GM18520 (cell line): Measurements from ENCODE around the gene PCGF1.
"Not testable (repeated sequence)": the region's sequence is repeated elsewhere in the genome, so short reads cannot be mapped to it uniquely, and the experiment has no call there.

Source experiments
- ATAC-seq: cut with Tn5 transposase; IDR thresholded peaks from one replicate; pipeline ENCODE4 v1.9.1; 2021; ENCODE audit not compliant: unreplicated experiment

The PCGF1 gene

DNA sequence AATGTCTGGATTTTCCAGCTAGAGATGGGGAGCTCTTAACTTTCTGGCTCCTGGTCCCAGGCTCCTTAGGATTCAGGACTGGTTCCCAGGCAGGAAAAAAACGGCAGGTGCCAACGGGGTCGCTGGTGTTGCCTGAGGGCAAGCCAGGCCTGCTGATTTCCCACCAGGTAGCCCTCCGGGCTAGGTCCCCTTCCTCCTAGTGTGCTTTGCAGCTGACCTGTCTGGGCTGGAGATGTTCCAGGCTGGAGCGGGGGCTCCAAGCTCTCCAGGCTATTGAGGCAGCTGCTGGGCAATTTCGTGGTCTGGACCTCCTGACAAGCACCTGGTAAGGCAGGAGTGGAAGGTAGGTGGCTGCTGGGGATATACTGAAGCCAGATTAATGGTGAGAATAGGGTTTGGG lies 33.0 kb downstream of the PCGF1 start:
- no peak for ATAC-seq

DNA sequence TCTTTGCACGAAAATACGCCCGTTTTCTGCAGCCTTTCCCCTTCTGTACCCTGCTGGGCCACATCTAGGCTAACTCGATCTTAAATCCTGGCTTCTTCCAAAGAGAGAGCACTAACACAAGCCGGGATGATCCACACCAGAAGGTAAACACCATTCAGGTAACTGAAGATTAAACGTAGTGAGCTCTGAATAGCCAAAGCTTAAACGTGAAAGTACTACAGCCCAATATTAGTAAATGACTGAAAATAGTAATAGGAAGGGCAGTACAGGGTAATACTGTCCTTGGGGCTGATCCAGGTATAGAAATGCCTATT lies 34.6 kb downstream of the PCGF1 start:
- no peak for ATAC-seq

DNA sequence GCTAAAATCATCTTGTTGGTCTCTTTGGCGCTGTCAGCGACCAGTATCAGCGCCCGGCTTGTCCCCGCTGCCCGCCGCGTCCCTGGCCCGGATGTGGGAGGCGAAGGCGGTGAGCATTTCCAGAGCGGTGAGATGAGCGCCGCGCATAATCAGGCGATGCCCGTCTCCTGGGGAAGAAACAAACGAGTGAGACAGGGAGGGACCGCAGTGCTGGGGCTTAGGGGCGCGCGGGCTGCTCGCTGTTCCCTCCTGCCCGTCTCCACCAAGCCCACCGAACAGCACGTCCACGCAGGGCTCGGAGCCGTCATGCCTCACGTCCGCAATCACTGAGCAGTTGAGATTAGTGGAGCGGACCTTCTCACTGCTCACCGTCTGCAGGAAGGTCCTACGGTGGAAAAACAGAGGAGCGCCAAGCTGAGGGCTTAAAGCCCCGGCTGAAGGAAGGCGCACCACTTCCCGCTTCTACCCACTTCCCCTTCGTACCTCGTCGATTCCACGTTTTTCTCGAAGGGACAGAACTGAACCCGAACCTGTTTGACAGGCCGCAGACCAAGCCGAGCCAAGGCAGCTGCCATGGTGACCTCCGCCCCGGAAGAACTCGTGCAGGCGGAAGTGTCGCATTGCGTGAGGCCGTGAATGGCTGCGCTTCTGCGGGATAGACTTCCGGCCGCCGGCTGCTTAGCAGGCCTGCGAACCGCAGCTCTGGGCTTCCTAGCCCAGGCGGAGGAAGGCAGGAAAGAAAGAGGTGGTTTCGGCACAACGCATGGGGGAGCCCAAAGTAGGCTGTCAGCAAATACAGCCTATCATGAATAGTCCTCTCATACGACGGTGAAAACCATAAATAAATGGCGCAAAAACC lies 35.2 kb downstream of the PCGF1 start, which contains the start of gene MRPL53:
Gene MRPL53 (minus strand): TSS at position 595 of the 859 bp plus-strand sequence. CDS start 20 bp downstream, at position 575.
- ATAC-seq: peak; percentile 82

DNA sequence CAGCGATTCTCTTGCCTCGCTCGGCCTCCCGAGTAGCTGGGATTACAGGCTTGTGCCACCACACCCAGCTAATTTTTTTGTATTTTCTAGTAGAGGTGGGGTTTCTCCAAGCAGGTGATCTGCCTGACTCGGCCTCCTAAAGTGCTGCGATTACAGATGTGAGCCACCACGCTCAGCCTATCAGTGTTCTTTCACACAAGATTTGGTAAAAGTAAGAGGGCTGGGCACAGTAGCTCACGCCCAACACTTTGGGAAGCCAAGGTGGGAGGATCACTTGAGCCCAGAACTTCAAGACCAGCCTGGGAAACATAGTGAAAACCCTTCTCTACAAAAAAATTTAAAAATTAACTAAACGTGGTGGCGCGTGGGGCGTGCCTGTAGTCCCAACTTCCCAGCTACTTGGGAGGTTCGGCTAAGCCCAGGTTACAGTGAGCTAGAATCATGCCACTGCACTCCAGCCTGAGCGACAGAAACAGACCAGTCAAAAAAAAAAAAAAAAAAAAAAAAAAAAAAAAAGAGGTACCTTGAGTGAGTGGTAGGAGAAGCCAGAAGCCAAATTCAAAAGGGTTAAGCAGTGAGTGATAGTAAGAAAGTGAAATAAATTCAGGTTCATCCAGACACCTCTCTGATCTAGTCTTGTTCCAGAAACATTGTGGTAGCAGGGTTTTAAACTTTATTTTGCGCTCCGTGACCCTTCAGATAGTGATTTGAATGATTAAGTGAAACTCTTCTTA lies 36.0 kb downstream of the PCGF1 start:
- no peak for ATAC-seq

DNA sequence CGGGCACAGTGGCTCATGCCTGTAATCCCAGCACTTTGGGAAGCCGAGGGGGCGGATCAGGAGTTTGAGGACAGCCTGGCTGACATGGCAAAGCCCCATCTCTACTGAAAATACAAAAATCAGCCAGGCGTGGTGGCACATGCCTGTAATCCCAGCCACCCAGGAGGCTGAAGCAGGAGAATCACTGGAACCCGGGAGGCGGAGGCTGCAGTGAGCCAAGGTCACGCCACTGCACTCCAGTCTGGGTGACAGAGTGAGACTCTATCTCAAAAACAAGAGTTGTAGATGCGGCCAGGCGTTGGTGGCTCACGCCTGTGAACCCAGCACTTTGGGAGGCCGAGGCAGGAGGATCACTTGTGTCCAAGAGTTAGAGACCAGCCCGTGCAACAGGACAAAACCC lies 36.8 kb downstream of the PCGF1 start:
- ATAC-seq: not testable (repeated sequence)

DNA sequence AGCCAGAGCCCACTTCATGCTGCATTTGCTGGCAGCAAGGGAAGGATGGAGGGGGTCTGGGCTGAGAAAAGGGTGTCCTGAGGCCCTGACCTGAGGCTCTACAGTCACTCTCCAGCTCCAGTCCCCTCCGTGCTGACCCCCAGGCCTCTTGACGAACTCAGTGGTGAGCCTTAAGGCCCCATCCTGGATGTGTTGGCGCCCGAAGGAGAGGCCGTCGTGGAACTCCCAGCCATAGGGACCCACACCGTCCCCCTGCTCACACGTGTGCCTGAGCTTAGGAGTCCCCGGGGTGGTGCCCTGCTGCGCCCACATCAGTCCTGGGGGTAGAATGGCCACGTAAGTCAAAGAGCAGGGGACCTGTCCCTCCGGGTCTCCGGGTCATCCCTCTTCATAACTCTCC lies 43.1 kb downstream of the PCGF1 start:
- ATAC-seq: no peak

DNA sequence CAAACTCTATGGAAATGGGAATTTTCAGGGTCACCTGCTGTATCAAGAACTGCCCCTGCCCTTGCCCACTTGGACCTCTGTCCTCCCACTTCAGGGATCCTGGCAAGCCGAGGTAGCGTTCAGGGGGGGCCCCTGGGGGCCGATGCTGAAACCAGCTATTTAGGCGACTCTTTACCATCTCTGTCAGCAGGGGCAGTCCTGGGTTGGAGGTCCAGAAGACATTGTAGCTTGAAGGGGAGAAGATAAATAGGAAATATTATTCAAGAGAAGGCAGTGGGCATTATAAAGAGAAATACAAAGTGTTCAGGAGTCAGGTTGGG lies 44.7 kb downstream of the PCGF1 start:
- ATAC-seq: no peak

DNA sequence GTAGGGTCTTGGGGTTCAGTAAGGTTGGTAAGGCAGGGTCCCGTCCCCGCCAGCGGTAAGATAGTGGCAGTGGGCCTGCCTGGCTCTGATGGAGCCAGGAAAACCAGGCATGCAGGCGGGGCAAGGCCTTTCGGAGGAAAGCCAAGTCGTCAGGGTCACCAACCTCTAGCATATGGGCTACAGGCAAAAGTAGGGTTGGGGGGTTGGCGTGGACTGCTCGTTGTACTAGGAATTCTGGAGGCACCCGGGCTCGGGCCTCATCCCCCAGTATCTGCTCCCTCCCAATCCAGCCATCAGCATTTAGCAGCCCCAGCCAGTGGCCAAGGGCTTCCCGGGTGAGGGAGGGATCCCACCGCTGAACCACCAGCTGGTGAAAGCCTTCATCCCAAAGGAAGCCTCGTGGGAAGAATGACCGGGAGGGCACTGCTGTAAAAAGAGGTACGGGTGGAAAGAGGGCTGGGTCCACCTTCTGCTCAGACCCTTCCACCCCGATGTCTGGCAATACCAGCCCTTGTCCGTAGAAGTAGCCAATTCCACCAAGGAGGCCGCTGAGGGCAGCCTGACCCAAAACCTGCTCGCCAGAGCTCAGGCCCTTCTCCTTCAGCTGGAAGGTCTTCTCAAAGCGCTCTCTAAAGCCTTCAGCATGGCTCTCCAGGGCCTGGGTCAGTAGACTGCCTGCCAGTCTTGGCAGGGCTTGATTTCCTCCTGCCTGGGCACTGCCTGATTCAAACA lies 45.3 kb downstream of the PCGF1 start:
- ATAC-seq: no peak

DNA sequence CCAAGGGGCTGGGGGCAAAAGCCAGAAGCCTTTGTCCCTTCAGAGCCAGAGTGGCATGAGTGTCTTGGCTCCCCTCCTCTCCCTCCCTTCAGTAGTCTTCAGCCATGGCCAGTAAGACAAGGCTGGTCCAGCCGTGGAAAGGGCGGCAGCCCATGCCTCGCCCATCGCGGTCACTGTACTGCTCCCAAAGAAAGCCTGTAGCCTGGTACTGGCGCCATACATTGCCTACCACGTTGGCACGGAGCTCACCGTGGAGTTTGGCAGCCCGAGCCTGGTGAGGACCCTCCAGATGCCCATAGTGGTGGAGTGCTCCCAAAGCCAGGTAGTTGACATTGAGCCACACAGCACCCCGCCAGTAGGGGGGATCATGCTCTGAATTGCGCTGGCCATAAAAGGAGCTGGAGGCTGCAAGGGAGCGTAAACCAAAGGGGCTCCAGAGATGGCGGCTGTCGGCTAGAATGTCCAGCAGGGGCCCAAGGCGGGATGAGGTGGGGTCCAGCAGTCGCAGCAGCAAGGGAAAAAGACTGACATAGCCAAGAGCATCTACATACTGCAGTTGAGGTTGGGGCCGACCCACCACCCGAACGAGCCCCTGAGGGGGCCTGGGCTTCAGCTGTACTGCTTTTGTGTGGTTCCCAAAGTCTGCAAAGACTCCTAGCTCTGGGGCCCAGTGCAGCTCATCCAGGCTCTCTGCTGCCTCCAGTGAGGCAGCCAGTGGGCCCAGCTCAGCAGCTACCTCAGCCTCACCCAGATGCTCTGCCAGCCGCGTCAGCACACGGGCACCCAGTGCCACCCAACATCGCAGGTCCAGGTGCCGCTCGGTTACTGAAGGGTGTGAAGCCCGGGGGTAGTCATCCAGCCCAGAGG lies 46.1 kb downstream of the PCGF1 start:
- no peak for ATAC-seq

DNA sequence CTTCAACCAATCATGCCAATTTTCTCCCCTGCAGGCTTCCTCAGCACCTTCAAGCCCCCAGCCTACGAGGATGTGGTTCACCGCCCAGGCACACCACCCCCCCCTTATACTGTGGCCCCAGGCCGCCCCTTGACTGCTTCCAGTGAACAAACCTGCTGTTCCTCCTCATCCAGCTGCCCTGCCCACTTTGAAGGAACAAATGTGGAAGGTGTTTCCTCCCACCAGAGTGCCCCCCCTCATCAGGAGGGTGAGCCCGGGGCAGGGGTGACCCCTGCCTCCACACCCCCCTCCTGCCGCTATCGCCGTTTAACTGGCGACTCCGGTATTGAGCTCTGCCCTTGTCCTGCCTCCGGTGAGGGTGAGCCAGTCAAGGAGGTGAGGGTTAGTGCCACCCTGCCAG lies 47.3 kb downstream of the PCGF1 start:
- not testable (repeated sequence) for ATAC-seq

DNA sequence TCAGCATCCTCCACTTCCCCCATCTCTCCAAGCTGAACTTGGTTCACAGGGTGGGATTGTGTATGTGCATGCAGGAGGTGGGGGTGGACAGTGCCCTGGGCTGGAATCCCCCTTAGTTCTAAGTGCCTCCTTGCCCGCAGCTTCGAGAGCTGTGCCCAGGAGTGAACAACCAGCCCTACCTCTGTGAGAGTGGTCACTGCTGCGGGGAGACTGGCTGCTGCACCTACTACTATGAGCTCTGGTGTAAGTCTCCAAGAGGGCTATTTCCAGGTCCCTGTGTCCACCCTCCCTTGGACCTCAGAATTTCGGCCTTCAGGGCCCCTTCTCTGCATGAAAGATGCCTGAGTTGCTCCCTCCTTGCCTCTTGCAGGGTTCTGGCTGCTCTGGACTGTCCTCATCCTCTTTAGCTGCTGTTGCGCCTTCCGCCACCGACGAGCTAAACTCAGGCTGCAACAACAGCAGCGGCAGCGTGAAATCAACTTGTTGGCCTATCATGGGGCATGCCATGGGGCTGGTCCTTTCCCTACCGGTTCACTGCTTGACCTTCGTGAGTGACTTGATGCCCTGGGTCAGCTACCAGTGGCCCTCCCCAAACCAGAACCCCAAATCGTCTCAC lies 47.9 kb downstream of the PCGF1 start:
- not testable (repeated sequence) for ATAC-seq

DNA sequence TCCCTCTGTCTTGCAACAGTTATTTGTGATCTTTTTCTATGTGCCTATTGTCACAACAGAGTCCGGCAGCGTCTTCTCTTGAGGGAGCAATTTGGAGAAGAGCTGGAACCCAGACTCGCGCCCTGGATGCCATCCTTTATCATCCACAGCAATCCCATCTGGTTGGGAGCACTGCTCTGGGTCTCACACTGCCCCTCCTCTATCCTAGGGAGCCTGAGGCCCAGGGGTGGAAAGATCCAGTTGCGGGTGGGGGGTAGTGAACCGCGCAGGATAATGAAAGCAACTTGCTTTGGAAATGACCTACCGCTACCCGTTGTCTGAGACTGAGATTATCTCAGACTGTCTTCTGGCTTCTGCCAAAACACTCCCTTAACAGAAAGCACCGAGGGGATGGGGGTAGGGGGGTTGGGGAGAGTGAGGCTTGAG lies 48.5 kb downstream of the PCGF1 start:
- ATAC-seq: no peak

DNA sequence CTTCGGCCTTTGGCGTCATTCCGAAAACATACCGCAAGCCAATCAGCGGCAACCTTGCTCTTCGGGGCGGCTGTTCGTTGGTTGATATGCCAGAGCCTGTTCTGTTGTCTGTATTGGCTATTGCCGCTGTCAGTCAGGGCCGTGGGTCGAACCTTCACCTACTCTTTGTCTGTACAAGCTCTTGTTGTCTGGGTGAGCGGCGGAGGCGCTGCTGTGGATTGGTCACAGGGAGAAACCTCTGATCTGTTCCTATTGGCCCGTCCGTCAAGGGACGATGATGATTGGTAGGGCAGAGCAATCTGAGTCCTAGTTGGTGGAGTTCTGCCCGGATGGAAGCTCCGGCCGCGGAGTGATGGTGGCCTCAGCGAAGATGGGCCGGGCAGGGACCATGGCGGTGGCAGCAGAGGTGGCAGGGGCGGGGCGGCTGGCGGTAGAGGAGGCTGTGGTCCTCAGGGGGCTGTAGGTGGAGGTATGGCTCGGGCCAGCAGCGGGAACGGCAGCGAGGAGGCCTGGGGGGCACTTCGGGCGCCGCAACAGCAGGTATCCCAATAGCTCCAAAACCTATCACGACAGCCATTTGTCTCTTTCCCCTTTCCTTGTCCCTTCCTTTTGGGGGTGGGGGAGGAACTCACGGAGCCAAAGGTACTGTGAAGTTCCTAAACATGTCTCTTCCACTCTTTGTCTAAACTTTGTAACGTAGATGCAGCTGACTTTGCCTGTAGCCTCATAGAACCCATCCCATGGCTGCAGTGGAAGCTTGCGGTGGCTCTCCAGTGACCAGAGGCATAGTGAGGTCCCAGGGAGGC lies 49.2 kb downstream of the PCGF1 start, which contains the start of gene WBP1:
Gene WBP1 (plus strand): TSS at position 307 of the 806 bp plus-strand sequence. CDS start 165 bp downstream, at position 472.
- ATAC-seq: peak; percentile 83

DNA sequence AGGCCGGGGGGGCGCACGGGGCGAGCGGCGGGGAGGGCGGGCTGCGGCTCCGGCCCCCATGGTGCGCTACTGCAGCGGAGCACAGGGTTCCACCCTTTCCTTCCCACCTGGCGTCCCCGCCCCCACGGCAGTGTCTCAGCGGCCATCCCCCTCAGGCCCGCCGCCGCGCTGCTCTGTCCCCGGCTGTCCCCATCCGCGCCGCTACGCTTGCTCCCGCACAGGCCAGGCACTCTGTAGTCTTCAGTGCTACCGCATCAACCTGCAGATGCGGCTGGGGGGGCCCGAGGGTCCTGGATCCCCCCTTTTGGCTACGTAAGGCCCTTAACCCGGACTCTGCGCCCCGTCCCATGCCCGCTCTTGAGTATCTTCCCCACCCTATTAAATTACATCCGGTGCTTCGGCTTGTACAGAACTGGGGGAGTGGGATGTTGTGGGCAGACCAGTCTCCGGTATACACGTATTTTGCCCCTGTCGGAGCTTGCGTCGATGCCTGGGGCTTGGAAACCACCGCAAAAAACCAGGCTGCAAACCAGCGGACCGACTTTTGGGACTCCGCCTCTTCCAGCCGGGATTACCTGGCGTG lies 49.9 kb downstream of the PCGF1 start:
- ATAC-seq: peak; percentile 12

DNA sequence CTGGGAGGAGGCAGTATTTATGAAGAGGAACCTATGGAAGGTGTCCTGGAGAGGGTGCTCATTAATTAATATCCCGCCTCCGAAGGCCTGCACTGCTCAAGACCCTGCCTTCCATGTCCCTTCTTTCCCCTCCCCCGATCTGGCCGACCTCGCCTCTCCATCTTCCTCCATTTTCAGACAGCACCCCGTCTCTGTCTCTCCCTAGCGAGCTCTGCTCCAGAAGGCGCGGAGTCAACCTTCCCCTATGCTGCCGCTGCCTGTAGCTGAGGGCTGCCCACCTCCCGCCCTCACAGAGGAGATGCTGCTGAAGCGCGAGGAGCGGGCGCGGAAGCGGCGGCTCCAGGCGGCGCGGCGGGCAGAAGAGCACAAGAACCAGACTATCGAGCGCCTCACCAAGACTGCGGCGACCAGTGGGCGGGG lies 50.4 kb downstream of the PCGF1 start:
- ATAC-seq: no peak
